HepG2 (cell line): ENCODE measurements around the gene SNX21. TPM values are rescaled to one million over a fixed set of nuclear protein-coding genes. Genes with fewer than 3 reads are reported as not detected.

Experiments
- BORCS8-MEF2B ChIP-seq: sonication (generic); formaldehyde crosslinking; IDR thresholded peaks from 2 replicates; pipeline ENCODE4 v1.8.0; 2022; ENCODE audit warnings: mild to moderate bottlenecking, missing genetic modification reagents
- E2F2 ChIP-seq: sonication (generic); formaldehyde crosslinking; IDR thresholded peaks from 2 replicates; pipeline ENCODE4 v1.4.0; 2020; ENCODE audit warnings: missing genetic modification reagents, borderline replicate concordance
- HNF4A ChIP-seq: sonication (generic); formaldehyde crosslinking; IDR thresholded peaks from 2 replicates; pipeline ENCODE4 v1.4.0; 2020; ENCODE audit warnings: missing genetic modification reagents
- IRF9 ChIP-seq: sonication (generic); formaldehyde crosslinking; IDR thresholded peaks from 2 replicates; pipeline ENCODE4 v1.8.0; 2022; ENCODE audit warnings: missing genetic modification reagents, mild to moderate bottlenecking, borderline replicate concordance
- SIX1 ChIP-seq: sonication (generic); formaldehyde crosslinking; IDR thresholded peaks from 2 replicates; pipeline ENCODE4 v1.4.0; 2020; ENCODE audit warnings: missing genetic modification reagents, borderline replicate concordance
- THAP11 ChIP-seq: IDR thresholded peaks from 2 replicates; pipeline ENCODE4 v1.6.1; 2016; ENCODE audit warnings: missing biosample characterization, missing genetic modification reagents
- polyA plus RNA-seq, 8 experiments: library from polyadenylated mRNA; depleted of rRNA in 3 of 8; stranded (reverse) in 7 of 8; unstranded in 1 of 8; fragments of >200 nt; fragmentation: Illumina TruSeq in 4 of 8; extraction: Trizol in 4 of 8; gene quantifications; 2 replicates each; pipeline versions ENCODE4 v1.2.1 to v1.2.3, GENCODE V29; 2011 to 2016; ENCODE audit warnings: low read depth in 4 of 8, missing spikeins in 1 of 8, mixed read lengths in 1 of 8; ENCODE audit not compliant: insufficient read depth in 1 of 8
- total RNA-seq, 5 experiments: library from RNA; depleted of rRNA; stranded (reverse); fragments of >200 nt; fragmentation: Illumina TruSeq; extraction: Trizol; gene quantifications; 2 replicates each; pipeline ENCODE4 v1.2.3, GENCODE V29; 2016; ENCODE audit warnings: low read depth in 1 of 5
- TF ChIP-seq, protein P1 (sequence below), 2 experiments: fragments of 450-650 bp in 1 of 2; sonication (generic) in 1 of 2; formaldehyde crosslinking in 1 of 2; IDR thresholded peaks; 2 replicates each; pipeline versions ENCODE4 v1.6.1 to v1.8.0; 2016 to 2022; ENCODE audit warnings: antibody characterized with exemption in 1 of 2, mild to moderate bottlenecking in 1 of 2, missing genetic modification reagents in 1 of 2
- TF ChIP-seq, protein P2 (sequence below): sonication (generic); formaldehyde crosslinking; IDR thresholded peaks from 2 replicates; pipeline ENCODE4 v1.9.0; 2021; ENCODE audit warnings: mild to moderate bottlenecking, missing genetic modification reagents

The SNX21 gene
- total and polyA plus RNA-seq, 2 of the 13 experiments (the other 11 are each of a cell fraction or from before 2014, with no cell fraction given) = 7.7 to 12.8 TPM

DNA sequence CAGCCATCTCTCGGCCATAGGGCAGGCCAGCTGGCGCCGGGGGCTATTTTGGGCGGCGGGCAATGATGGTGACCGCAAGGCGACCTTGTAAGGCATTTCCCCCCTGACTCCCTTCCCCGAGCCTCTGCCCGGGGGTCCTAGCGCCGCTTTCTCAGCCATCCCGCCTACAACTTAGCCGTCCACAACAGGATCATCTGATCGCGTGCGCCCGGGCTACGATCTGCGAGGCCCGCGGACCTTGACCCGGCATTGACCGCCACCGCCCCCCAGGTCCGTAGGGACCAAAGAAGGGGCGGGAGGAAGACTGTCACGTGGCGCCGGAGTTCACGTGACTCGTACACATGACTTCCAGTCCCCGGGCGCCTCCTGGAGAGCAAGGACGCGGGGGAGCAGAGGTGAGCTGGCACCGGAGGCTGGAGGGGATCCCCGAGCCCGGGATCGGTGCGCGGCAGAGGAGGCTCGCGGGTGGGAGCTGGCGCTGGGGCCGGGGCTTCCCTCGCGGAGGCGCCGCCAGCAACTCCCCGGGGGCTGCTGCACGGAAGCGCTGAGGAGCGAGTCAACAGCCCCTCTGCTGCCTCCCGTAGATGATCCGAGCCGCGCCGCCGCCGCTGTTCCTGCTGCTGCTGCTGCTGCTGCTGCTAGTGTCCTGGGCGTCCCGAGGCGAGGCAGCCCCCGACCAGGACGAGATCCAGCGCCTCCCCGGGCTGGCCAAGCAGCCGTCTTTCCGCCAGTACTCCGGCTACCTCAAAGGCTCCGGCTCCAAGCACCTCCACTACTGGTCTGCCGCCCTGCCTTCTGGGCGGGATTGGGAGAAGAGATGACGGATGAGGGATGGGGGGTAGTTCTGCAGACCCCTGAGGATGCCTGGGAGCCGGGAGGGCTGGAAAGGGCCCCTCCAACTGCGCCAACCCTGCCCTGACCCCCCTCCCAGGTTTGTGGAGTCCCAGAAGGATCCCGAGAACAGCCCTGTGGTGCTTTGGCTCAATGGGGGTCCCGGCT, 57.7 kb downstream of the SNX21 start, which contains the start of the genes CTSA and NEURL2 (continued):
- TF ChIP-seq, protein P1, sequence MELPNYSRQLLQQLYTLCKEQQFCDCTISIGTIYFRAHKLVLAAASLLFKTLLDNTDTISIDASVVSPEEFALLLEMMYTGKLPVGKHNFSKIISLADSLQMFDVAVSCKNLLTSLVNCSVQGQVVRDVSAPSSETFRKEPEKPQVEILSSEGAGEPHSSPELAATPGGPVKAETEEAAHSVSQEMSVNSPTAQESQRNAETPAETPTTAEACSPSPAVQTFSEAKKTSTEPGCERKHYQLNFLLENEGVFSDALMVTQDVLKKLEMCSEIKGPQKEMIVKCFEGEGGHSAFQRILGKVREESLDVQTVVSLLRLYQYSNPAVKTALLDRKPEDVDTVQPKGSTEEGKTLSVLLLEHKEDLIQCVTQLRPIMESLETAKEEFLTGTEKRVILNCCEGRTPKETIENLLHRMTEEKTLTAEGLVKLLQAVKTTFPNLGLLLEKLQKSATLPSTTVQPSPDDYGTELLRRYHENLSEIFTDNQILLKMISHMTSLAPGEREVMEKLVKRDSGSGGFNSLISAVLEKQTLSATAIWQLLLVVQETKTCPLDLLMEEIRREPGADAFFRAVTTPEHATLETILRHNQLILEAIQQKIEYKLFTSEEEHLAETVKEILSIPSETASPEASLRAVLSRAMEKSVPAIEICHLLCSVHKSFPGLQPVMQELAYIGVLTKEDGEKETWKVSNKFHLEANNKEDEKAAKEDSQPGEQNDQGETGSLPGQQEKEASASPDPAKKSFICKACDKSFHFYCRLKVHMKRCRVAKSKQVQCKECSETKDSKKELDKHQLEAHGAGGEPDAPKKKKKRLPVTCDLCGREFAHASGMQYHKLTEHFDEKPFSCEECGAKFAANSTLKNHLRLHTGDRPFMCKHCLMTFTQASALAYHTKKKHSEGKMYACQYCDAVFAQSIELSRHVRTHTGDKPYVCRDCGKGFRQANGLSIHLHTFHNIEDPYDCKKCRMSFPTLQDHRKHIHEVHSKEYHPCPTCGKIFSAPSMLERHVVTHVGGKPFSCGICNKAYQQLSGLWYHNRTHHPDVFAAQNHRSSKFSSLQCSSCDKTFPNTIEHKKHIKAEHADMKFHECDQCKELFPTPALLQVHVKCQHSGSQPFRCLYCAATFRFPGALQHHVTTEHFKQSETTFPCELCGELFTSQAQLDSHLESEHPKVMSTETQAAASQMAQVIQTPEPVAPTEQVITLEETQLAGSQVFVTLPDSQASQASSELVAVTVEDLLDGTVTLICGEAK (IDR thresholded peaks at IDR 0.05) = no peak
- TF ChIP-seq, protein P1 (CRISPR knock-in tag; IDR thresholded peaks at IDR 0.05) = peak; percentile 94; the same call in 1 of the 2 replicates
- TF ChIP-seq IRF9 (CRISPR knock-in tag) (peak; percentile 100), THAP11 (CRISPR knock-in tag) (peak; percentile 94), SIX1 (peak; percentile 87; the same call in 1 of the 2 replicates), BORCS8-MEF2B (CRISPR knock-in tag) (peak; percentile 100), HNF4A (CRISPR knock-in tag) (peak; percentile 100), E2F2 (CRISPR knock-in tag) (peak; percentile 98; the same call in 1 of the 2 replicates)
- TF ChIP-seq, protein P2, sequence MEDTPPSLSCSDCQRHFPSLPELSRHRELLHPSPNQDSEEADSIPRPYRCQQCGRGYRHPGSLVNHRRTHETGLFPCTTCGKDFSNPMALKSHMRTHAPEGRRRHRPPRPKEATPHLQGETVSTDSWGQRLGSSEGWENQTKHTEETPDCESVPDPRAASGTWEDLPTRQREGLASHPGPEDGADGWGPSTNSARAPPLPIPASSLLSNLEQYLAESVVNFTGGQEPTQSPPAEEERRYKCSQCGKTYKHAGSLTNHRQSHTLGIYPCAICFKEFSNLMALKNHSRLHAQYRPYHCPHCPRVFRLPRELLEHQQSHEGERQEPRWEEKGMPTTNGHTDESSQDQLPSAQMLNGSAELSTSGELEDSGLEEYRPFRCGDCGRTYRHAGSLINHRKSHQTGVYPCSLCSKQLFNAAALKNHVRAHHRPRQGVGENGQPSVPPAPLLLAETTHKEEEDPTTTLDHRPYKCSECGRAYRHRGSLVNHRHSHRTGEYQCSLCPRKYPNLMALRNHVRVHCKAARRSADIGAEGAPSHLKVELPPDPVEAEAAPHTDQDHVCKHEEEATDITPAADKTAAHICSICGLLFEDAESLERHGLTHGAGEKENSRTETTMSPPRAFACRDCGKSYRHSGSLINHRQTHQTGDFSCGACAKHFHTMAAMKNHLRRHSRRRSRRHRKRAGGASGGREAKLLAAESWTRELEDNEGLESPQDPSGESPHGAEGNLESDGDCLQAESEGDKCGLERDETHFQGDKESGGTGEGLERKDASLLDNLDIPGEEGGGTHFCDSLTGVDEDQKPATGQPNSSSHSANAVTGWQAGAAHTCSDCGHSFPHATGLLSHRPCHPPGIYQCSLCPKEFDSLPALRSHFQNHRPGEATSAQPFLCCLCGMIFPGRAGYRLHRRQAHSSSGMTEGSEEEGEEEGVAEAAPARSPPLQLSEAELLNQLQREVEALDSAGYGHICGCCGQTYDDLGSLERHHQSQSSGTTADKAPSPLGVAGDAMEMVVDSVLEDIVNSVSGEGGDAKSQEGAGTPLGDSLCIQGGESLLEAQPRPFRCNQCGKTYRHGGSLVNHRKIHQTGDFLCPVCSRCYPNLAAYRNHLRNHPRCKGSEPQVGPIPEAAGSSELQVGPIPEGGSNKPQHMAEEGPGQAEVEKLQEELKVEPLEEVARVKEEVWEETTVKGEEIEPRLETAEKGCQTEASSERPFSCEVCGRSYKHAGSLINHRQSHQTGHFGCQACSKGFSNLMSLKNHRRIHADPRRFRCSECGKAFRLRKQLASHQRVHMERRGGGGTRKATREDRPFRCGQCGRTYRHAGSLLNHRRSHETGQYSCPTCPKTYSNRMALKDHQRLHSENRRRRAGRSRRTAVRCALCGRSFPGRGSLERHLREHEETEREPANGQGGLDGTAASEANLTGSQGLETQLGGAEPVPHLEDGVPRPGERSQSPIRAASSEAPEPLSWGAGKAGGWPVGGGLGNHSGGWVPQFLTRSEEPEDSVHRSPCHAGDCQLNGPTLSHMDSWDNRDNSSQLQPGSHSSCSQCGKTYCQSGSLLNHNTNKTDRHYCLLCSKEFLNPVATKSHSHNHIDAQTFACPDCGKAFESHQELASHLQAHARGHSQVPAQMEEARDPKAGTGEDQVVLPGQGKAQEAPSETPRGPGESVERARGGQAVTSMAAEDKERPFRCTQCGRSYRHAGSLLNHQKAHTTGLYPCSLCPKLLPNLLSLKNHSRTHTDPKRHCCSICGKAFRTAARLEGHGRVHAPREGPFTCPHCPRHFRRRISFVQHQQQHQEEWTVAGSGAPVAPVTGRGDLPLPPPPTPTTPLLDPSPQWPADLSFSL = peak; percentile 68; the same call in 1 of the 2 replicates
